Muscle of back (tissue), 11 donors: Measurements from ENCODE around the gene CASP8. TPM values are rescaled to one million over a fixed set of nuclear protein-coding genes. Genes with fewer than 3 reads are reported as not detected.
"Not testable (repeated sequence)": the region's sequence is repeated elsewhere in the genome, so short reads cannot be mapped to it uniquely, and the experiment has no call there.

ENCODE experiments used
- DNase-seq, 3 donors: peaks; one replicate each; pipeline versions ENCODE4 v3.0.0 to v3.0.0-alpha.2; 2013
- polyA plus RNA-seq, 10 donors: library from polyadenylated mRNA; unstranded; fragments of 120-200 nt; gene quantifications; one replicate each; pipeline ENCODE4 v1.2.1, GENCODE V29; 2013; ENCODE audit not compliant: insufficient read length in 10 of 10

CASP8 gene
- polyA plus RNA-seq, 10 donors, result 6.2 to 10.7 (median 8.4) TPM

GRCh38 chr2:201239167-201239935 lies 21.0 kb upstream of the CASP8 start:
- DNase-seq, result not testable (repeated sequence)

- no peak for DNase-seq
Measured at GRCh38 chr2:201242571-201243277, 17.6 kb upstream of the CASP8 start.

- no peak for DNase-seq
Measured at GRCh38 chr2:201244829-201245228, 15.5 kb upstream of the CASP8 start.

- DNase-seq, result no peak
Measured at GRCh38 chr2:201246280-201246679, 14.1 kb upstream of the CASP8 start.

- no peak for DNase-seq
Measured at GRCh38 chr2:201248288-201248844, 12.0 kb upstream of the CASP8 start.

- no peak for DNase-seq
Measured at GRCh38 chr2:201249889-201250288, 10.4 kb upstream of the CASP8 start.

GRCh38 chr2:201250741-201251140 lies 9.6 kb upstream of the CASP8 start:
- no peak for DNase-seq

- DNase-seq, result no peak
Measured at GRCh38 chr2:201254081-201254730, 6.1 kb upstream of the CASP8 start.

- DNase-seq, result no peak
Measured at GRCh38 chr2:201255408-201256033, 4.8 kb upstream of the CASP8 start.

- no peak for DNase-seq
Measured at GRCh38 chr2:201256082-201256481, 4.3 kb upstream of the CASP8 start.

GRCh38 chr2:201257381-201257955 lies 2.9 kb upstream of the CASP8 start:
- peak in 1 of 3 donors; percentile 12 for DNase-seq

- peak; percentile 66 to 88 (median 66) for DNase-seq
Measured at GRCh38 chr2:201257956-201258665, 2.2 kb upstream of the CASP8 start.

GRCh38 chr2:201258666-201259615 lies 1.4 kb upstream of the CASP8 start:
- DNase-seq, result no peak

GRCh38 chr2:201261471-201261870 lies 1.1 kb downstream of the CASP8 start:
- DNase-seq, result no peak

GRCh38 chr2:201261906-201262305 lies 1.6 kb downstream of the CASP8 start:
- no peak for DNase-seq

GRCh38 chr2:201262718-201263117 lies 2.4 kb downstream of the CASP8 start:
- no peak for DNase-seq

GRCh38 chr2:201263779-201264178 lies 3.4 kb downstream of the CASP8 start:
- no peak for DNase-seq

GRCh38 chr2:201264472-201265173 lies 4.3 kb downstream of the CASP8 start:
- no peak for DNase-seq

- no peak for DNase-seq
Measured at GRCh38 chr2:201266629-201267028, 6.3 kb downstream of the CASP8 start.
